HPDE6-E6E7 (cell line): ENCODE data around the gene QSOX2.
A peak's percentile ranks its signal among the peaks of the same experiment; 100 is the strongest.
"Not testable (repeated sequence)": the region's sequence is repeated elsewhere in the genome, so short reads cannot be mapped to it uniquely, and the experiment has no call there.

Experiments
- DNase-seq: peaks from one replicate; pipeline ENCODE4 v3.0.0; 2011; ENCODE audit warnings: missing footprints; ENCODE audit errors: extremely low spot score

The QSOX2 gene

DNA sequence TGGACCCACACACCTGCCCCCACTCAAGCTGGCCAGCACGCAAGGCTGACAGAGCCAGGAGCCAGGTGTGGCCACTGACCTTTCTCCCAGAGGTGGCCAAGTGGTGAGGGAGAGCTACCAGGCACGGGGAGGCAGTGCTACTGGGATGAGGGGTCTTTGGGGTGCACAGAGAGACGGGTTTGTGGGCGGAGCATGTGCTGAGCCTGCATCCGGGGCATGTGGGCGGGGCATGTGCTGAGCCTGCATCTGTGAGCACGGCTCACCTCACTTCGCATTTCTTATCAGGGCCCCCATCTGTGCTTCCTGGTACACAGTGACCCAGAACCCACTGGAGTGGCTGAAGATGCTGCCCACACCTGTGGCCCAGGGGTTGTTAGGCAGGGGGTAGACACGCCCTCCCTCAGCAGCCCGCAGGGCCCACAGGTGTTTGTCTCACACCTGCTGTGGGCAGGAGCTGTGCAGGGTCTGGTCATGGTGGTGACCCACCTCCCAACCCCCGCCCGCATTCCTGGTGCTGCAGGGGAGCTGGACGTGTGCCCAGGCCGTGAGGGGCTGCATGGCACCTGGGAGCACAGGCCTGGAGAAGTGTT lies 36.8 kb upstream of the QSOX2 start:
- DNase-seq, result no peak

DNA sequence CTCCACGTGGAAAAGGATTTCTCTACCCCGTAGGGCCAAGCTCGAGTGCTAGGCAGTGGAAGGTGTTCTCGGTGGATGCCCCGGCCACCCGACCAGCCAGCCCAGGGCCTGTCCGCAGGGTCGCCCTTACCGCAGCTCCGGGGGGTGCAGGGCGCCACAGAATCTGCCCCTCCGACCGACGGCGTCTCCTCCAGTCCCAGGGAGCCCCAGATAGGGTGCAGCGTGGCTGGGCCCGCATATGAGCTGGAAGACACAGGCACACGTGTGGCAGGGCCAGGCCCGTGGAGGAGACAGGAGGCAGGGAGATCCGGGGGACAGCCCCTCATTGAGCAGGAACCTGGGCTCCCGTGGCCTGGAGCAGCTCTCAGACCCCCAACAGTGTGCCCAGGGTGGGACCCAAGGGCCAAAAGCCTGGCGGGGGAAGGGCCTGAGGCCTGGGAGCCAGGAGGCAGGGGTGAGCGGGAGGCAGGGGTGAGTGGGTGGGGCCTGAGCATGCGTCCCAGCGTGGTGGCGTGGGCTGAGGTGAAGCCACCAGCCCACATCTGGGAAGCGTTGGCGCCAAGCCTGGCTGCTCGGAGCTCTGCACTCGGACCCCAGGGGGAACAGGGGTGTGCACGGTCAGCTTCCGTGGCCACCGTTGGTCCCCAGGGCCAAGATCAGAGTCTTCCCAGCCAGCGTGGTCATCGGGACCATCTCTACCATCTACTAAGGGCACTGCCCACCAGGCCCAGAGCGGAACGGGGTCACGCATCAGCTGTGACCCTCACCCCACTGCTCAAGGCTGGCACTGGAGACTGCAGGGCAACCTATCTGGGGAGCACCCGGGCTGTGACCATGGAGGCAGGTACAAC lies 36.0 kb upstream of the QSOX2 start:
- no peak for DNase-seq

DNA sequence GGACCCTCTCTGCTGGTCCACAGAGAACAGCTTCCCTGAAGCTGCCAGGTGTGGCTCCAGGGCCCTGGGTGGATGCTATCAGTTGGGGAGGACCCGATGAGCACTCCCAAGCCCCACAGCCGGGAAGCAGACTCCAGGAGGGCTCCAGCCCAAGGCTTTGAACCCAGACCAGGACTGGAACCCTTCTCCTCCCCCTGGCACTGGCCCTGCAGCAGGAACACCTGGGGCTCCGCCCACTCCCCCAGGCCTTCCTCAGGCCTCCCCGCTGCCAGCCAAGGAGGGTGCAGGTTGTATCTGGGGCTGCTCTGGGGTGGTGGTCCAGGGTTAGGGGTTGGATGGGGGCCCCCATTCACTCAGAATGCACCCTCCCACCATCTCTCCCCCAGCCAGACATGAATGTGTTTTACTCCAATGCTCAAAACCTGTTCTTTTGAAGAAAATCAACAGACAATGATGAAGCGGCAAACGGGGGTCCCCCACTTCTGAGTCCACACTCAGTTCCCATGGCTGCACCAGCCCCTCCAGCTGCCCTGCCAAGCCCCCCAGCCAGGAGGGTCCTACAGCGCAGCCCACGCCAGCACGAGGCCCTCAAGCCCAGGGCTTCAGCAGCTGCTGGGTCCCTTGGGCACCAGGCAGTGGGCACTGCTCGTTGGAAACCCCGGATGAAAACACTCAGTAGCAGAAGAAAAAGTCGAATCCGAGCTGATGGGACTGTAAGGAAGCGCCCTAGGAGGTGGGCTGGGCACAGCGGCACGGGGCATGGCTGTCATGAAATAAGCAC lies 35.1 kb upstream of the QSOX2 start:
- no peak for DNase-seq

- no peak for DNase-seq
These were observed 33.9 kb upstream of the QSOX2 start for GRCh38 chr9:136279471-136279870.

GRCh38 chr9:136278894-136279293 lies 33.3 kb upstream of the QSOX2 start:
- DNase-seq, result no peak

DNA sequence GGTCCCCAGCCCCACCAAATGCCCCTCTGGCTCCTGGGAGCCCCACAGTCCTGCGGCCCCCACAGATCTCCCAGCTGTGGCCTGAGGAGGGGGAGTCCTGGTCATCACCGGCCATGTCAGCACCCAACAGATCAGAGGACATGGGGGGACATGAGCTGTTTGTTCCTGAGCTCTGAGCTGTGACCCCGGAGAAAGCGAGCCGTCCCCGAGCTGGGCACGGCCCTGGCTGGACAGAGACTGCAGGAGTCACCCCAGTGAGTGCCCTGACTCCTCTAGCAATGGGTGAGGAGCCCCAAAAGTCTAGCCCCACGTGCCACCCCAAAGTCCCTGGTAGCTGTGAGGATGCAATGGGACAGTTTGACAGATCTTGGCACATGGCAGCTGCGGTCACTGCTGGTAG lies 32.6 kb upstream of the QSOX2 start:
- no peak for DNase-seq

DNA sequence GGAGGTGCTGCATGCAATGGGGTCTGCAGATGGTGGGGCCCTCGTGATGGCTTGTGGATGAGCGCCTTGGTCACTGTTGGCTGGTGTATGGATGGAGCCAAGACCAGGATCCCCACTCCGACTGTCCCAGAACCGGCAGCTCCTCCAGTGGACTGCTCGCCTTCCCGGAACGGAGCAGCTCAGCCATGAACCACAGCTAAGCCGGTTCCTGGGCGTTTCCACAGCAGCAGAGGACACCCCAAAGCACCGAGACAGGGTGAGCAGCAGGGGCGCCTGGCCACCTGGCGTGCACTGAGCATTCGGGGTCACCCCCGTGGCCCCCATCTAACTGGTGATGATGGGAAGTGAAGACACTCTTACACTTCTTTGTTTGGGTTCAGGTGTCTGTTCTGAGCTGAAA lies 32.1 kb upstream of the QSOX2 start:
- no peak for DNase-seq

GRCh38 chr9:136276716-136277115 lies 31.1 kb upstream of the QSOX2 start:
- DNase-seq, result no peak

DNA sequence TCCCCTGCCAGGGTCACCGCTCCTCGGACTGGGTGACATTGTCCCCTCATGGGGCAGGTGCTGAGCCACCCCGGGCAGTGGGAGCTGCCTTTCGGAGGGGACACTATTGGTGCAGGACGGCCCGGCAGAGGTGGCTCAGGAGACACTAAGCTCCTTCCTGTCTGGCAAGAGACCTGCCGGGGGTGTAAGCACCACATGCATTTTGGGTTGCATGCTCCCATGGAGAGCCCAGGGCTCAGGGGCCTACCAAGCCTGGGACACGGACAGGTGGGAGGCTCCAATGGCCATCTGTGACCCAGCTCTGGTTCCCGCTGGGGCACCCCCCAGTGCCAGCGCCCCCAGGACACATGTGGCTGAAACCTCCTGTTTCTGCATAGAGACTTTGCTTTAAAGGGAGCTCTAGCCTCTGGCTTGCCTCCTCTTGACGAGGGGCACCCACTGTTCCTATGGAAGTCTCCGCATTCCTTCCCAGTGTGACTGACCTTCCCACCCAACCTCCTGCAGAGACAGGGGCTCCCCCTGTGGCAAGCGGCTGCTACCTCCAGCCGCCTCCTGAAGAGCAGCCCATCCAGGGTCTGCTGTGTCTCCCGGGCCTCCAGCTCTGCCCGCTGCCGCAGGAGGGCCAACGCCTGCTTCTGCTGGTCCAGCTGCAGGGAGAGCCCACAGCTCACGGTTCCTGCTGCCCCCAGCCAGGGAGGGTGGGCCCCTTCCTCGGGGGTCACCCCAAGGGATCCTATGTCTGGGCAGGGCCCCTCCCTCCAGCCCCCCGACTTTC lies 30.2 kb upstream of the QSOX2 start:
- DNase-seq, result no peak

DNA sequence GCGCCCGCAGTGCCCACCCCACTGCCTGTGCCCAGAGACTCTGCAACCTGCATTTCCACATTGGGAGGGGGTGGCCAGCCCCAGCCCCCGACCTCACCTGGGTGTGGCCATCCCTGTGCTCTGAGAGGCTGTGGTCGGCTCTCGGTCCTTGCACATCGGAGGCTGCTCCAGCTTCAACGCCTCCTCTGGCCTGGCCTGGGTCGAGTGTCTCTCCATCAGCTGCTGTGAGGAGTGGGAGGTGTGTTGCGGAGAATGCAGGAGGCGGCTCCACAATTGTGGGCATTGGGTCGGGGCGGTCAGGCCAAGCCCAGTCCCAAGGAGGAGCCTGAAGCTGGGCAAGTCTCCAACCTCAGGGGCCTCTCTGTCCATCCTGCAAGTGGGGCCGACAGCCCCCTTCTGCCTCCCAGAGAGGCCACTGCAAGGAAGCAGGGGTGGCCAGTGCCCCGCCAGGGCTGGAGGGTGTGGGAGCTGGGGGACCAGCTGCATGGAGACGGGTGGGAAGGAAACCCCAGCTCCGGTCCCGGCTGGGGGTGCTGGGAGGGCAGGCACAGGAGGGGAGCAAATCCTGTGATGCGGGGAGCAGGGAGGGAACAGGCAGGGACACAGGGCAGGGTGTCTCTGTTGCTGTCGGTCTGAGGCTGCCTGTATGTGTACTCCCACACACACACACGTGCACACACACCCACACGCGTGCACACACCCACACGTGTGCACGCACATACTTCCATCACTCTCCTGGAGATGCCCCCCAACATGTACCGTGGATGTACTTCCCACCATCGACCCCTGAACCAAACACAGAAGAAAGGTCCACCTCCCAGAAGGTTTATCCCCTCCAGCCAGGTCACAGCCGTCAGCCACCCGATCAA lies 29.4 kb upstream of the QSOX2 start:
- DNase-seq, result no peak

DNA sequence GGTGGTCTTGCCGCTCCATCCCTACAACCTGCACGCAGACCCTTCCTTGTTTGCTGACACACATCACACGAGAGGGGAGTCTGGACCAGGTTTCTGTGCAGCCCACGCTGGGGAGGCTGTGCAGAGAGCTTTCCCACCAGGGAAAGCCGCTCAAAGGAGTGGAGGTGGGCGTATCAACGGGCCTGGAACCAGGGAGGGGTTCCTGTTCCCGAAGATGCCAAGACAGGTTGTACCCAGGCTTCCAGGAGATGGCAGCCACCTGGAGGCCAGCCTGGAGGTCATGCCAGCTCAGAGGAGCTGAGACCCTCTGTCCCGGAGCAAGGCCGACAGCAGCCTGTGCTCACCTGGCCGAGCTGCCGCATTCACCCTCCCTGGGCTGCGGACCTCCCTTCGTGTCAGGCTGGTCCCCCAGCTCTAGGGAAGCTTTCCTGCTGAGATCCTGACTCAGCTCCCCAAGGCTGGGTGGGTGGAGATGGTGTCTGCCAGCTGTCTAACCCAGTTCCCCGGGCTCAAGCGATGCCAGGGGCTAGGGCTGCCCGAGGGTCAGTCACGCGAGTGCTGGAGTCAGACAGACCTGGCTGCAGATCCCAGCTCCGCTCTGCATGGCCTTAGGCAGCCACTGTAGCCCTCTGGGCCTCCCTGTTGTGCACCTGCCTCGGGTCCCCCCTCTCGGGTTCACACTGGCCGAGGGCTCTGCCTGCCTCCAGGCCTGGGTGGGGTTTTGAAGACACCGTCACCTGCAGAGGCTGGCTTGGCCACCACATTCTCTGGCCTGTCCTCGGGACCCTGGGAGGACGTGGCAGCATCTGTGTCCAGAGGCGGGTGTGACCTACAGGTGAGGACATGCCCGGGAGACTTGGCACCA lies 28.5 kb upstream of the QSOX2 start:
- no peak for DNase-seq

DNA sequence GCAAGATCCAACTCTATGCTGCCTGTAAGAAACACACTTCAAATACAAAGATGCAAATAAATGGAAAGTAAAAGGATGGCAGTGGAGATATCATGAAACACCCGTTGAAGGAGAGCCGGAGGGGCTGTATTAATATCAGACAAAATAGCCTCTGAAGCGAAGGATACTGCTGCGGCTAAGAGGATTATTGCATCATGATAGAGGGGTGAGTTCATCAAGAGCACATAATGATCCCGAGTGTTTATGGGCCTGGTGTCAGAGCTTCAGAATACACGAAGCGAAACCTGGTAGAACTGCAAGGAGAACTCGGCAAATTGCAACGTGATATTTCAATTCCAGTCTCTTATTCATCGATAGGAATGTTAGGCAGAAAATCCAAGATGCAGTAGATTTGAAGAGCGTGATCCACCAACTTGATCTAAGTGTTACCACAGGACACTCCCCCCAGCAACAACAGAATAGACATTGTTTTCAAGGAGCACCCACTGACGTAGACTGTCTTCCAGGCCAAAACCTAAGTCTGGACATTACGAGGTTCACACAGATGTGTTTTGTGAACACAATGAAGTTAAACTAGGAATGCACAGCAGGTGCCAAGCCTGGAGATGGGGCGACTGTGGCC lies 27.7 kb upstream of the QSOX2 start:
- no peak for DNase-seq

DNA sequence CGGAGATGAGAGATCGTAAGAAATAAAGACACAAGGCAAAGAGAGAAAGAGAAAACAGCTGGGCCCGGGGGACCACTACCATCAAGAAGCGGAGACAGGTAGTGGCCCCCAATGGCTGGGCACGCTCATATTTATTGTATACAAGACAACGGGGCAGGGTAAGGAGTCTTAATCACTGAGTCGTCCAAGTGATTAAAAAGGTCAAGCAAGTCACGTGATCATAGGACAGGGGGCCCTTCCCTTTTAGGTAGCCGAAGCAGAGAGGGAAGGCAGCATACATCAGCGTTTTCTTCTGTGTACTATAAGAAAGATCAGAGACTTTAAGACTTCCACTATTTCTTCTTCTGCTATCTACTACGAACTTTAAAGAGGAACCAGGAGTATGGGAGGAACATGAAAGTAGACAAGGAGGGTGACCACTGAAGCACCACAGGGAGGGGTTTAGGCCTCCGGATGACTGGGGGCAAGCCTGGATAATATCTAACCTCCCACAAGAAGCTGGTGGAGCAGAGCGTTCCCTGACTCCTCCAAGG lies 24.6 kb upstream of the QSOX2 start:
- DNase-seq, result no peak

- no peak for DNase-seq
These were observed 23.1 kb upstream of the QSOX2 start for GRCh38 chr9:136268735-136269134.

GRCh38 chr9:136268318-136268717 lies 22.7 kb upstream of the QSOX2 start:
- DNase-seq, result no peak

GRCh38 chr9:136267261-136268111 lies 21.9 kb upstream of the QSOX2 start:
- DNase-seq, result peak; percentile 94

- not testable (repeated sequence) for DNase-seq
These were observed 21.0 kb upstream of the QSOX2 start for GRCh38 chr9:136266641-136267040.
